Heart left ventricle (tissue), 16 donors: Measurements from ENCODE around the gene PCGF2. TPM values are rescaled to one million over a fixed set of nuclear protein-coding genes. Genes with fewer than 3 reads are reported as not detected.

ENCODE experiments used
- ATAC-seq, 4 donors: fragments of 200-7000 bp; cut with Tn5 transposase; one replicate each; pipeline ENCODE4 v1.9.1; 2020 to 2022; ENCODE audit warnings: moderate library complexity in 4 of 4, mild to moderate bottlenecking in 3 of 4, moderate number of reproducible peaks in 1 of 4
- DNase-seq, 5 donors: peaks; one replicate each; pipeline ENCODE4 v3.0.0-alpha.2; 2020
- H3K27ac ChIP-seq, 12 donors: fragments of 200-600 bp; sonication (generic) in 4 of 12; one replicate each; pipeline versions ENCODE4 v1.5.0 to v1.8.0; 2016 to 2022; ENCODE audit warnings: mild to moderate bottlenecking in 2 of 12
- H3K27me3 ChIP-seq, 9 donors: fragments of 200-600 bp; sonication (generic) in 2 of 9; one replicate each; pipeline versions ENCODE4 v1.5.1 to v1.8.0; 2016 to 2022; ENCODE audit warnings: mild to moderate bottlenecking in 3 of 9
- H3K36me3 ChIP-seq, 9 donors: fragments of 200-600 bp; sonication (generic) in 2 of 9; one replicate each; pipeline versions ENCODE4 v1.5.0 to v1.8.0; 2018 to 2022; ENCODE audit warnings: mild to moderate bottlenecking in 2 of 9
- H3K4me1 ChIP-seq, 12 donors: fragments of 200-600 bp; sonication (generic) in 4 of 12; one replicate each; pipeline versions ENCODE4 v1.5.0 to v1.8.0; 2016 to 2022; ENCODE audit warnings: mild to moderate bottlenecking in 3 of 12
- H3K4me3 ChIP-seq, 12 donors: fragments of 200-600 bp; sonication (generic) in 4 of 12; one replicate each; pipeline versions ENCODE4 v1.5.0 to v1.8.0; 2017 to 2022; ENCODE audit warnings: mild to moderate bottlenecking in 9 of 12, moderate library complexity in 4 of 12
- H3K9me3 ChIP-seq, 12 donors: fragments of 200-600 bp; sonication (generic) in 4 of 12; one replicate each; pipeline versions ENCODE4 v1.5.0 to v1.8.0; 2016 to 2022; ENCODE audit warnings: mild to moderate bottlenecking in 1 of 12
- POLR2A ChIP-seq, 2 donors: fragments of 450-650 bp; IDR thresholded peaks; one replicate each; pipeline ENCODE4 v1.6.1; 2017; ENCODE audit warnings: antibody characterized with exemption in 2 of 2, mild to moderate bottlenecking in 2 of 2, moderate library complexity in 2 of 2
- WGBS, 4 donors: extraction: QIAGEN DNeasy Blood & Tissue Kit in 2 of 4; methylation state at CpG; one replicate each; pipeline versions ENCODE4 v1.1.5 to v1.1.7; 2013 to 2018; 5-methylcytosine and 5-hydroxymethylcytosine counted together
- intact Hi-C, 10 donors: fragments of 100-400 bp; cut with DNase I; formaldehyde crosslinking; loops; one replicate each; pipeline versions ENCODE4 v1.11.1 to v1.14.2; 2022
- polyA plus RNA-seq, 2 donors: library from polyadenylated mRNA; stranded (reverse); fragments of 200-250 nt; gene quantifications; one replicate each; pipeline ENCODE4 v1.2.3, GENCODE V29; 2013
- total RNA-seq, 9 donors: library from RNA; depleted of rRNA in 2 of 9; stranded (reverse); fragments of >200 nt in 2 of 9; fragmentation: NEBNext Ultra II Directional in 3 of 9; extraction: Animal tissue kit (Norgen Biotek cat#: 25700) in 3 of 9; gene quantifications; one replicate each; pipeline versions ENCODE4 v1.1.0 to v1.2.4, GENCODE V29; 2016 to 2023
- TF ChIP-seq, protein P1 (sequence below), 12 donors: fragments of 200-600 bp; sonication (generic) in 4 of 12; IDR thresholded peaks; one replicate each; pipeline versions ENCODE4 v1.5.0 to v1.8.0; 2018 to 2022; ENCODE audit warnings: antibody characterized with exemption in 12 of 12, mild to moderate bottlenecking in 5 of 12
- donor health status: ischemic (EF 13 %, LVEDD 7.1; RV severe dilation, severe dysfunction).
- donor health status: healthy with polysubstance abuse.
- donor health status: DM: no; HTN: yes; CAD: no.
- donor health status: DM: no; HTN: no; CAD: no.
- donor health status: ischemic (EF 25% LVEDD 6.9; RV normal size, moderate dysfunction).
- donor health status: ischemic (EF 25% LVEDD 5.7; RV mildly dilated, moderate dysfunction).
- donor health status: healthy.
- donor health status: DM: yes; HTN: yes; CAD: no.
- donor health status: ischemic (EF 35%, LVEDD 5.7; RV mildly dilated, moderate dysfunction).
- donor health status: nonischemic (EF 11% LVEDD 7.7; RV severe dilation, severe dysfunction).
- donor health status: DM: yes; HTN: yes; CAD: no.
- donor health status: PGD.
- donor health status: ischemic (EF 29% LVEDD 5.4; RV normal size, mild dysfunction).
- donor health status: nonischemic (EF 23%, LVEDD 6.1; RV moderate dilation, normal function).

Gene PCGF2
- total and polyA plus RNA-seq, 11 donors: 3.8 to 33.6 (median 21.9) TPM

DNA sequence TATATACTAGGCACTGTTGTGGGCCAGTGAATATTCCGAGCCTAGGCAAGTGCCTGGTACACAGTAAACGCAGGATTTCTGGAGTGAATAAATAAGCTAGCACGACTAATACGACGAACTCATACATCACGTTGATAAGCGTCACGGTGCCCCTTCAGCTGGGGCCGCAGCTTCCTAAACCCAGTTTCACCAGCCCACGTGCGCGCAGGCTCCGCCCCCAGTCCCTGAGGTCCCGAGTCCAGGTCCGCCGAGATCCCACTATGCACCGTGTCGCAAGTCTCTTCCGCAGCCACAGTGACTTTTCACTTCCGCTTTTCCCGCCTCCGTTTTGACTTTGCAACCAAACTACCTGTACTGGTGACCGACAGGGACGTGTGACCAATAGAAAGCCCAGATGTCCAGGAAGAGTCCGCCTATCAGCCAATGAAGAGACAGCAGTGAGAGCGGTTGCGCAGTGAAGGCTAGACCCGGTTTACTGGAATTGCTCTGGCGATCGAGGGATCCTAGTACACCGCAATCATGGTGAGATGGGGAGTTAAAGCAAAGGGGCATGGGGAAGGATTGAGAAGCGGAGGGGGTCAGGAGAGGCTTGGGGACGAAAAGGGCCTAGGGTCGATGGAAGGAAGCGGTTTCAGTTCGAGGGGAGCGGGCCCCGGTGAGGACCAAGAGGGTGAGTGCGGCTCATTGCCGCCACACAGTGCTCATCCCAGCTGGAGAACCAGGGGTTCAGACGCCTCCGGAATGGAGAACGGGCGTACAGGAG, 4.4 kb upstream of the PCGF2 start, which contains the start of gene PSMB3:
PSMB3 (plus strand) TSS at position 434 of the 763 bp plus-strand sequence; CDS start at position 520, 86 bp downstream.
- DNase-seq (peak; percentile 96 to 99 (median 98)), ATAC-seq (peak; percentile 76 to 93 (median 88))
- peak within 1 kb of the TSS; percentile 37 to 99 (median 96) for H3K27ac ChIP-seq
- H3K9me3 ChIP-seq: no peaks in the 10 kb centered on the region
- peaks cover 0 to 23% (median 0%) of the 10 kb centered on the region in 9 donors for H3K27me3 ChIP-seq
- H3K4me3 ChIP-seq: peak within 1 kb of the TSS; percentile 61 to 99 (median 94)
- H3K4me1 ChIP-seq: peaks cover 0 to 61% (median 38%) of the 10 kb centered on the region in 12 donors
- TF ChIP-seq, protein P1, sequence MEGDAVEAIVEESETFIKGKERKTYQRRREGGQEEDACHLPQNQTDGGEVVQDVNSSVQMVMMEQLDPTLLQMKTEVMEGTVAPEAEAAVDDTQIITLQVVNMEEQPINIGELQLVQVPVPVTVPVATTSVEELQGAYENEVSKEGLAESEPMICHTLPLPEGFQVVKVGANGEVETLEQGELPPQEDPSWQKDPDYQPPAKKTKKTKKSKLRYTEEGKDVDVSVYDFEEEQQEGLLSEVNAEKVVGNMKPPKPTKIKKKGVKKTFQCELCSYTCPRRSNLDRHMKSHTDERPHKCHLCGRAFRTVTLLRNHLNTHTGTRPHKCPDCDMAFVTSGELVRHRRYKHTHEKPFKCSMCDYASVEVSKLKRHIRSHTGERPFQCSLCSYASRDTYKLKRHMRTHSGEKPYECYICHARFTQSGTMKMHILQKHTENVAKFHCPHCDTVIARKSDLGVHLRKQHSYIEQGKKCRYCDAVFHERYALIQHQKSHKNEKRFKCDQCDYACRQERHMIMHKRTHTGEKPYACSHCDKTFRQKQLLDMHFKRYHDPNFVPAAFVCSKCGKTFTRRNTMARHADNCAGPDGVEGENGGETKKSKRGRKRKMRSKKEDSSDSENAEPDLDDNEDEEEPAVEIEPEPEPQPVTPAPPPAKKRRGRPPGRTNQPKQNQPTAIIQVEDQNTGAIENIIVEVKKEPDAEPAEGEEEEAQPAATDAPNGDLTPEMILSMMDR (IDR thresholded peaks at IDR 0.05): no peak
- peak in 1 of 2 donors; percentile 51 for TF ChIP-seq POLR2A (IDR thresholded peaks at IDR 0.05)
- H3K36me3 ChIP-seq: peaks cover 0 to 38% (median 33%) of the 10 kb centered on the region in 9 donors
- WGBS, 4 donors: 0 to 1% (median 0%) methylated on average over 36 to 44 of the region's 44 CpGs
- intact Hi-C loops: loop anchor here in 6 of 10 donors (1.0 to 5.0 kb wide), 7 partner anchors 22 to 400 kb away; partner anchors contain the start of genes PIP4K2B (in 5 of the 6), CISD3 (in 2 of the 6), LASP1 (in 1 of the 6) and PLXDC1 (in 1 of the 6)

DNA sequence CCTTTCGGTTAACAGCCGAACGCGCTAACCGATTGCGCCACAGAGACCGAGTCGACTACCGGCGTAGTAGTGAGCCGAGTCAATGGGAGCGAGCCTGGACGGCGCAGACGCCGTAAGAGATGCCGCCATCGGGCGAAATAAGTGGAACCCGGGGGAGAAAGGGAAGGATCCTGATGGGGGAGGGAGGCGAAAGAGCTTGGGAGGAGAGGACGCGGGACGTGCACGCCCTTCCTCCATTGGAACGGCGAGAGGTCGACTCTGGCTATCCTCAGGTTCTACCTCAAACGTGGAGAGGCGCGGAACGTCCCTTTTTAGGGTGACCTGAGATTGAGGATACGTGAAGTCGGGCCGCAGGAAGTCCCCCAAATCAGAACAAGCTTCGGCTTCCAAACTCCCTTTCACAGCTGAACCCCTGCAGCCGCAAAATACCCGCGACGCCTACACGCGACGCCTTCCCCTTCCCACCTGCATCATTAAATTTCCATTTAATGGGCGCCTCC, 3.7 kb upstream of the PCGF2 start:
- TF ChIP-seq, protein P1 (IDR thresholded peaks at IDR 0.05): no peak
- no peak for TF ChIP-seq POLR2A (IDR thresholded peaks at IDR 0.05)
- peaks cover 0 to 27% (median 0%) of the 10 kb centered on the region in 9 donors for H3K27me3 ChIP-seq
- intact Hi-C loops: loop anchor here in 6 of 10 donors (1.0 to 5.0 kb wide), 7 partner anchors 21 to 400 kb away; partner anchors contain the start of genes PIP4K2B (in 5 of the 6), CISD3 (in 2 of the 6), LASP1 (in 1 of the 6) and PLXDC1 (in 1 of the 6)
- ATAC-seq (peak; percentile 25 to 58 (median 42)), DNase-seq (peak; percentile 76 to 88 (median 84))
- H3K9me3 ChIP-seq: no peaks in the 10 kb centered on the region
- peaks cover 0 to 32% (median 26%) of the 10 kb centered on the region in 9 donors for H3K36me3 ChIP-seq
- peaks cover 0 to 67% (median 41%) of the 10 kb centered on the region in 12 donors for H3K4me1 ChIP-seq
- peak overlapping the region; percentile 30 to 99 (median 90) for H3K4me3 ChIP-seq
- WGBS, 4 donors: 0 to 1% (median 0%) methylated on average over 44 of the region's 44 CpGs
- H3K27ac ChIP-seq: peak overlapping the region in 11 of 12 donors; percentile 87 to 99 (median 97)

DNA sequence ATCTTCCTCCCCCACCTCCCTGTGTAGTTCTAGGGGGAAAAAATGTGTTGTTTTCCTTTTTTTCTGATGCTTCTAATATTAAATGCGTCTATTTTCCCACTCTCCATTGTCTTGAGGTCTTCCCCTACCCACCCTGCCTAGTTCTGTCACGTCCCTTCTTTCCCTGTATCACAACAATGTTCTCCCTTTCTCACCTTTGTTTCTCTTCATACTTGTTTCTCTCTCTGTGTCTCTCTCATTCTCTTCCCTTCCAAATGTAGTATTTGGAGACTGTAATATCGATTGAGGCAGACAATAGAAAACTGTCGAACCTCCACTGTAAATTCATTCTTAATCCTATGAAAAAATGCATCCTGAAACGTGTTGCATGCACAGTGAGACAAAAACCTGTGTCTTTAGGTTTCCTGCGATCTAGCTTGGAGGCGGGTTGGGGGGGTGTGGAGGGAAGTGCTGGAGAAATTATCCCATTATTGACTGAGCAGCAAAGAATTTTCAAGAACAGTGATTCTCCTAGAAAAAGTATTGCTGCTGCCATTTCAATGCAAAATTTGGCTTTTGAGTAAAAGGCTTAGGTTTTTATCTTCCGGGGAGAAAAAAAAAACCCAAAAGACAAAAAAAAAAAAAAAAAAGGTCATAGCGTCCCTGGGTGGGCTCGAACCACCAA, 3.1 kb upstream of the PCGF2 start:
- peaks cover 0 to 73% (median 47%) of the 10 kb centered on the region in 12 donors for H3K4me1 ChIP-seq
- no peak for TF ChIP-seq POLR2A (IDR thresholded peaks at IDR 0.05)
- ATAC-seq: no peak
- peaks cover 0 to 27% (median 0%) of the 10 kb centered on the region in 9 donors for H3K27me3 ChIP-seq
- H3K4me3 ChIP-seq: peak overlapping the region in 10 of 12 donors; percentile 36 to 99 (median 94)
- whole genome bisulfite sequencing, 4 donors: 5 to 7% (median 6%) methylated on average over 10 of the region's 10 CpGs
- intact Hi-C loops: loop anchor here in 3 of 10 donors (5.0 kb wide), 4 partner anchors 46 to 401 kb away; partner anchors contain the start of genes PIP4K2B (in 2 of the 3), LASP1 (in 1 of the 3), PLXDC1 (in 1 of the 3) and RPL23 (in 1 of the 3)
- DNase-seq: no peak
- peaks cover 0 to 26% (median 20%) of the 10 kb centered on the region in 9 donors for H3K36me3 ChIP-seq
- H3K9me3 ChIP-seq: no peaks in the 10 kb centered on the region
- peak overlapping the region; percentile 27 to 99 (median 96) for H3K27ac ChIP-seq
